Neural cell (in vitro differentiated cells): ENCODE results near the gene B4GALT5. TPM values are rescaled to one million over a fixed set of nuclear protein-coding genes. Genes with fewer than 3 reads are reported as not detected.

Source experiments
- H2AFZ ChIP-seq: fragments of 200-600, 300-800 bp; sonication (generic), shearing (Covaris generic); 2 replicates; pipeline ENCODE4 v1.6.0; 2014; ENCODE audit warnings: low read depth, mild to moderate bottlenecking, antibody characterized with exemption, low read length, moderate library complexity
- H3F3A ChIP-seq: fragments of 200-600 bp; shearing (Covaris generic); 2 replicates; pipeline ENCODE4 v1.6.1; 2016; ENCODE audit warnings: mild to moderate bottlenecking, moderate library complexity, mixed read lengths, antibody characterized with exemption, low read length; ENCODE audit not compliant: insufficient read depth, poor library complexity, severe bottlenecking
- H3K27ac ChIP-seq: fragments of 200-600, 300-800 bp; sonication (generic), shearing (Covaris generic); 2 replicates; pipeline ENCODE4 v1.5.1; 2014; ENCODE audit warnings: mild to moderate bottlenecking, low read length, moderate library complexity
- H3K27me3 ChIP-seq: fragments of 300-800, 200-600 bp; sonication (generic), shearing (Covaris generic); 2 replicates; pipeline ENCODE4 v1.6.0; 2014; ENCODE audit warnings: mild to moderate bottlenecking, low read depth, low read length, moderate library complexity; ENCODE audit not compliant: insufficient read depth
- H3K36me3 ChIP-seq: fragments of 300-800, 200-600 bp; sonication (generic), shearing (Covaris generic); 2 replicates; pipeline ENCODE4 v1.5.1; 2014; ENCODE audit warnings: mild to moderate bottlenecking, antibody characterized with exemption, low read length, moderate library complexity; ENCODE audit not compliant: insufficient read depth
- H3K4me2 ChIP-seq: fragments of 300-800, 200-600 bp; sonication (generic), shearing (Covaris generic); 2 replicates; pipeline ENCODE4 v1.6.0; 2014; ENCODE audit warnings: mild to moderate bottlenecking, low read length
- H3K4me3 ChIP-seq: fragments of 300-800, 200-600 bp; sonication (generic), shearing (Covaris generic); 2 replicates; pipeline ENCODE4 v1.5.1; 2014; ENCODE audit warnings: mild to moderate bottlenecking, low read length, moderate library complexity
- H3K79me2 ChIP-seq: fragments of 200-600 bp; shearing (Covaris generic); replicated peaks from 2 replicates; pipeline ENCODE4 v1.6.0; 2014; ENCODE audit warnings: mild to moderate bottlenecking, low read length, moderate library complexity; ENCODE audit not compliant: insufficient read depth
- H3K9ac ChIP-seq: fragments of 300-800, 200-600 bp; sonication (generic), shearing (Covaris generic); 2 replicates; pipeline ENCODE4 v1.6.1; 2016; ENCODE audit warnings: mild to moderate bottlenecking, low read length, mixed read lengths
- H3K9me2 ChIP-seq: fragments of 200-600 bp; shearing (Covaris generic); 2 replicates; pipeline ENCODE4 v1.6.1; 2016; ENCODE audit warnings: mild to moderate bottlenecking, low read length, mixed read lengths; ENCODE audit not compliant: insufficient read depth
- H3K9me3 ChIP-seq: fragments of 200-600, 300-800 bp; sonication (generic), shearing (Covaris generic); 2 replicates; pipeline ENCODE4 v1.6.1; 2016; ENCODE audit warnings: mild to moderate bottlenecking, mixed run types, low read length, moderate library complexity, mixed read lengths
- H4K20me1 ChIP-seq: fragments of 200-600 bp; shearing (Covaris generic); 2 replicates; pipeline ENCODE4 v1.6.1; 2016; ENCODE audit warnings: mild to moderate bottlenecking, mixed run types; ENCODE audit not compliant: insufficient read depth
- EP300 ChIP-seq: fragments of 450-650 bp; conservative IDR thresholded peaks from 2 replicates; pipeline ENCODE4 v1.6.1; 2014; ENCODE audit warnings: antibody characterized with exemption, mild to moderate bottlenecking, moderate library complexity; ENCODE audit not compliant: poor library complexity, severe bottlenecking
- EZH2 ChIP-seq: fragments of 200-600, 300-800 bp; shearing (Covaris generic), sonication (generic); IDR thresholded peaks from 2 replicates; pipeline ENCODE4 v1.6.1; 2014; ENCODE audit warnings: antibody characterized with exemption, low read length, borderline replicate concordance, mild to moderate bottlenecking; ENCODE audit not compliant: insufficient read depth, poor library complexity, severe bottlenecking
- MXI1 ChIP-seq: fragments of 450-650 bp; conservative IDR thresholded peaks from 2 replicates; pipeline ENCODE4 v1.6.1; 2014; ENCODE audit warnings: antibody characterized with exemption, mild to moderate bottlenecking; ENCODE audit not compliant: poor library complexity, severe bottlenecking
- POLR2AphosphoS5 ChIP-seq: IDR thresholded peaks from 2 replicates; pipeline ENCODE4 v1.6.1; 2012
- RAD21 ChIP-seq: fragments of 450-650 bp; conservative IDR thresholded peaks from 2 replicates; pipeline ENCODE4 v1.6.1; 2014; ENCODE audit warnings: antibody characterized with exemption, mild to moderate bottlenecking, moderate library complexity
- REST ChIP-seq: IDR thresholded peaks from 2 replicates; pipeline ENCODE4 v1.6.1; 2012; ENCODE audit warnings: borderline replicate concordance
- SMC3 ChIP-seq: fragments of 450-650 bp; conservative IDR thresholded peaks from 2 replicates; pipeline ENCODE4 v1.6.1; 2014; ENCODE audit warnings: antibody characterized with exemption, mild to moderate bottlenecking, moderate library complexity; ENCODE audit not compliant: poor library complexity
- TAF1 ChIP-seq: IDR thresholded peaks from 2 replicates; pipeline ENCODE4 v1.6.1; 2012; ENCODE audit warnings: low read depth
- polyA plus RNA-seq: library from polyadenylated mRNA; depleted of rRNA; stranded (reverse); fragments of >200 nt; gene quantifications from 2 replicates; pipeline ENCODE4 v1.2.3, GENCODE V29; 2014
- TF ChIP-seq, protein P1 (sequence below): fragments of 450-650 bp; IDR thresholded peaks from 2 replicates; pipeline ENCODE4 v1.5.1; 2014; ENCODE audit warnings: antibody characterized with exemption, mild to moderate bottlenecking, moderate library complexity; ENCODE audit not compliant: poor library complexity, severe bottlenecking

The B4GALT5 gene
- polyA plus RNA-seq, 1 donor from 2014 or later: 34.7 TPM

DNA sequence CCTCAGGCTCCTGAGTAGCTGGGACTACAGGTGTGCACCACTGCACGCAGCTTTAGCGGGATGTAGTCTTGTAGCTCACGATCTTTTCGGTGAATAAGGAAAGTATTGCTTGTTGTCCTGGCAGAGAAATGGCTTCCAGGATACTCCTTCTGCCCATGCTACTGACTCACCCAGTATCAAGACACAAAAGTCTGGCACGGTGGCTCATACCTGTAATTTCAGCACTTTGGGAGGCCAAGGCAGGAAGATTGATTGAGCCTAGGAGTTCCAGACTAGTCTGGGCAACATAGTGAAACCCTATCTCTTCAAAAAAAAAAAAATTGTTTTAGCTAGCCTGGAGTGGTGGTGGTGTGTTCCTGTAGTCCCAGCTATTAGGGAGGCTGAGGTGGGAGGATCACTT, 40.9 kb upstream of the B4GALT5 start:
- no peak overlapping the region for H3K4me3 ChIP-seq
- no peaks in the 10 kb centered on the region for H3K36me3 ChIP-seq
- no peaks in the 10 kb centered on the region for H3K9me3 ChIP-seq
- H3F3A ChIP-seq: no peaks in the 10 kb centered on the region
- no peaks in the 10 kb centered on the region for H3K79me2 ChIP-seq
- H4K20me1 ChIP-seq: no peaks in the 10 kb centered on the region
- no peak overlapping the region for H2AFZ ChIP-seq
- no peak overlapping the region for H3K9ac ChIP-seq
- H3K27ac ChIP-seq: no peak overlapping the region
- no peaks in the 10 kb centered on the region for H3K27me3 ChIP-seq
- no peak overlapping the region for H3K4me2 ChIP-seq
- TF ChIP-seq SMC3 (no peak), TAF1 (no peak), REST (no peak), MXI1 (no peak), POLR2AphosphoS5 (no peak), RAD21 (no peak), EZH2 (no peak), EP300 (no peak)
- TF ChIP-seq, protein P1, sequence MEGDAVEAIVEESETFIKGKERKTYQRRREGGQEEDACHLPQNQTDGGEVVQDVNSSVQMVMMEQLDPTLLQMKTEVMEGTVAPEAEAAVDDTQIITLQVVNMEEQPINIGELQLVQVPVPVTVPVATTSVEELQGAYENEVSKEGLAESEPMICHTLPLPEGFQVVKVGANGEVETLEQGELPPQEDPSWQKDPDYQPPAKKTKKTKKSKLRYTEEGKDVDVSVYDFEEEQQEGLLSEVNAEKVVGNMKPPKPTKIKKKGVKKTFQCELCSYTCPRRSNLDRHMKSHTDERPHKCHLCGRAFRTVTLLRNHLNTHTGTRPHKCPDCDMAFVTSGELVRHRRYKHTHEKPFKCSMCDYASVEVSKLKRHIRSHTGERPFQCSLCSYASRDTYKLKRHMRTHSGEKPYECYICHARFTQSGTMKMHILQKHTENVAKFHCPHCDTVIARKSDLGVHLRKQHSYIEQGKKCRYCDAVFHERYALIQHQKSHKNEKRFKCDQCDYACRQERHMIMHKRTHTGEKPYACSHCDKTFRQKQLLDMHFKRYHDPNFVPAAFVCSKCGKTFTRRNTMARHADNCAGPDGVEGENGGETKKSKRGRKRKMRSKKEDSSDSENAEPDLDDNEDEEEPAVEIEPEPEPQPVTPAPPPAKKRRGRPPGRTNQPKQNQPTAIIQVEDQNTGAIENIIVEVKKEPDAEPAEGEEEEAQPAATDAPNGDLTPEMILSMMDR: no peak
- H3K9me2 ChIP-seq: no peaks in the 10 kb centered on the region

GRCh38 chr20:49753133-49753532, 39.5 kb upstream of the B4GALT5 start:
- H3K79me2 ChIP-seq: no peaks in the 10 kb centered on the region
- H3K4me2 ChIP-seq: no peak overlapping the region
- H3K9me2 ChIP-seq: no peaks in the 10 kb centered on the region
- H3K27ac ChIP-seq: no peak overlapping the region
- H3F3A ChIP-seq: no peaks in the 10 kb centered on the region
- no peaks in the 10 kb centered on the region for H3K36me3 ChIP-seq
- no peaks in the 10 kb centered on the region for H3K9me3 ChIP-seq
- no peak overlapping the region for H2AFZ ChIP-seq
- no peak overlapping the region for H3K9ac ChIP-seq
- H4K20me1 ChIP-seq: no peaks in the 10 kb centered on the region
- TF ChIP-seq EZH2 (no peak), RAD21 (no peak), EP300 (no peak), REST (no peak), TAF1 (no peak), POLR2AphosphoS5 (no peak), MXI1 (no peak), SMC3 (no peak)
- TF ChIP-seq, protein P1: no peak
- H3K27me3 ChIP-seq: no peaks in the 10 kb centered on the region
- H3K4me3 ChIP-seq: no peak overlapping the region
